ENCODE data around the gene MRM2. TPM values are rescaled to one million over a fixed set of nuclear protein-coding genes. Genes with fewer than 3 reads are reported as not detected.
A peak's percentile ranks its signal among the peaks of the same experiment; 100 is the strongest.

MRM2 gene
- total RNA-seq, 1 donor from 2014 or later, result 22.6 TPM

- Histone ChIP-seq H3K79me2 (ENCODE audit: insufficient read depth, low read length) (no peaks in the 10 kb centered on the region), H3K4me1 (ENCODE audit: insufficient read depth, low read length) (peaks cover under 1% of the 10 kb centered on the region), H4K20me1 (ENCODE audit: insufficient read depth, low read length) (peaks cover 10% of the 10 kb centered on the region), H3K9me3 (ENCODE audit: insufficient read depth, low read depth, low read length) (no peaks in the 10 kb centered on the region), H2AFZ (ENCODE audit: low read depth, low read length) (no peak overlapping the region), H3K27me3 (ENCODE audit: insufficient read depth, low read length) (no peaks in the 10 kb centered on the region), H3K36me3 (ENCODE audit: insufficient read depth, low read length) (peaks cover 2% of the 10 kb centered on the region), H3K4me2 (ENCODE audit: low read length) (no peak overlapping the region), H3K9ac (ENCODE audit: low read length) (no peak overlapping the region), H3K4me3 (ENCODE audit: insufficient read depth, low read depth, low read length) (no peak overlapping the region), H3K27ac (ENCODE audit: low read depth, low read length) (no peak overlapping the region)
- Mint-ChIP-seq H3K27ac (ENCODE audit: unreplicated experiment) (no peak overlapping the region), H3K9me3 (ENCODE audit: unreplicated experiment) (no peaks in the 10 kb centered on the region), H3K4me3 (ENCODE audit: unreplicated experiment) (no peak overlapping the region), H3K27me3 (ENCODE audit: low read depth, unreplicated experiment) (peaks cover 6% of the 10 kb centered on the region), H3K4me1 (ENCODE audit: low read depth, unreplicated experiment) (no peaks in the 10 kb centered on the region), H3K36me3 (ENCODE audit: low read depth, unreplicated experiment) (peaks cover 15% of the 10 kb centered on the region)
- FAIRE-seq (no peak), DNase-seq (ENCODE audit: low read depth) (no peak)
- no peak for TF ChIP-seq CTCF (IDR thresholded peaks at IDR 0.05; ENCODE audit: insufficient read depth, low read depth, low read length)
- no peak for TF ChIP-seq EZH2 (IDR thresholded peaks at IDR 0.05; ENCODE audit: insufficient read depth, low read length)
Observed at GRCh38 chr7:2261611-2262010, 19.6 kb upstream of the MRM2 start.

GRCh38 chr7:2260820-2261219 lies 18.8 kb upstream of the MRM2 start:
- TF ChIP-seq EZH2 (IDR thresholded peaks at IDR 0.05; ENCODE audit: insufficient read depth, low read length), result no peak
- peaks cover 19% of the 10 kb centered on the region for H3K36me3 Mint-ChIP-seq (ENCODE audit: low read depth, unreplicated experiment)

GRCh38 chr7:2259480-2259879 lies 17.5 kb upstream of the MRM2 start:
- Histone ChIP-seq H3K9ac (ENCODE audit: low read length) (no peak overlapping the region), H3K79me2 (ENCODE audit: insufficient read depth, low read length) (no peaks in the 10 kb centered on the region), H3K4me1 (ENCODE audit: insufficient read depth, low read length) (peaks cover 14% of the 10 kb centered on the region), H3K4me3 (ENCODE audit: insufficient read depth, low read depth, low read length) (no peak overlapping the region), H3K4me2 (ENCODE audit: low read length) (no peak overlapping the region), H3K9me3 (ENCODE audit: insufficient read depth, low read depth, low read length) (no peaks in the 10 kb centered on the region), H2AFZ (ENCODE audit: low read depth, low read length) (no peak overlapping the region), H3K36me3 (ENCODE audit: insufficient read depth, low read length) (peaks cover 2% of the 10 kb centered on the region), H4K20me1 (ENCODE audit: insufficient read depth, low read length) (peaks cover 29% of the 10 kb centered on the region), H3K27ac (ENCODE audit: low read depth, low read length) (no peak overlapping the region), H3K27me3 (ENCODE audit: insufficient read depth, low read length) (no peaks in the 10 kb centered on the region)
- H3K4me1 Mint-ChIP-seq (ENCODE audit: low read depth, unreplicated experiment), result peaks cover 3% of the 10 kb centered on the region
- H3K27ac Mint-ChIP-seq (ENCODE audit: unreplicated experiment), result peak overlapping the region; percentile 85
- H3K4me3 Mint-ChIP-seq (ENCODE audit: unreplicated experiment), result no peak overlapping the region
- FAIRE-seq (no peak), DNase-seq (ENCODE audit: low read depth) (no peak)
- TF ChIP-seq CTCF (IDR thresholded peaks at IDR 0.05; ENCODE audit: insufficient read depth, low read depth, low read length) (no peak), EZH2 (IDR thresholded peaks at IDR 0.05; ENCODE audit: insufficient read depth, low read length) (no peak)
- no peaks in the 10 kb centered on the region for H3K9me3 Mint-ChIP-seq (ENCODE audit: unreplicated experiment)
- H3K36me3 Mint-ChIP-seq (ENCODE audit: low read depth, unreplicated experiment), result peaks cover 22% of the 10 kb centered on the region
- H3K27me3 Mint-ChIP-seq (ENCODE audit: low read depth, unreplicated experiment), result peaks cover 7% of the 10 kb centered on the region

More at GRCh38 chr7:2260820-2261219, 18.8 kb upstream of the MRM2 start:
- DNase-seq (ENCODE audit: low read depth), result no peak
- Histone ChIP-seq H4K20me1 (ENCODE audit: insufficient read depth, low read length) (peaks cover 17% of the 10 kb centered on the region), H3K27ac (ENCODE audit: low read depth, low read length) (no peak overlapping the region), H3K4me2 (ENCODE audit: low read length) (no peak overlapping the region), H3K36me3 (ENCODE audit: insufficient read depth, low read length) (peaks cover 2% of the 10 kb centered on the region), H3K4me1 (ENCODE audit: insufficient read depth, low read length) (peaks cover 6% of the 10 kb centered on the region), H3K4me3 (ENCODE audit: insufficient read depth, low read depth, low read length) (no peak overlapping the region), H3K79me2 (ENCODE audit: insufficient read depth, low read length) (no peaks in the 10 kb centered on the region), H2AFZ (ENCODE audit: low read depth, low read length) (no peak overlapping the region), H3K9me3 (ENCODE audit: insufficient read depth, low read depth, low read length) (no peaks in the 10 kb centered on the region), H3K27me3 (ENCODE audit: insufficient read depth, low read length) (no peaks in the 10 kb centered on the region), H3K9ac (ENCODE audit: low read length) (no peak overlapping the region)
- Mint-ChIP-seq H3K27me3 (ENCODE audit: low read depth, unreplicated experiment) (peaks cover 7% of the 10 kb centered on the region), H3K27ac (ENCODE audit: unreplicated experiment) (no peak overlapping the region), H3K4me3 (ENCODE audit: unreplicated experiment) (no peak overlapping the region), H3K9me3 (ENCODE audit: unreplicated experiment) (no peaks in the 10 kb centered on the region), H3K4me1 (ENCODE audit: low read depth, unreplicated experiment) (no peaks in the 10 kb centered on the region)
- FAIRE-seq, result no peak
